Breast epithelium (tissue), 4 donors: ENCODE results near the gene COL8A1. TPM values are rescaled to one million over a fixed set of nuclear protein-coding genes. Genes with fewer than 3 reads are reported as not detected.

Experiments used
- DNase-seq, 2 donors: peaks; one replicate each; pipeline ENCODE4 v3.0.0-alpha.2; 2019; ENCODE audit warnings: low spot score in 2 of 2
- H3K27ac ChIP-seq, 2 donors: fragments of 200-600 bp; sonication (generic) in 1 of 2; one replicate each; pipeline ENCODE4 v1.5.1; 2016 to 2019; ENCODE audit warnings: mild to moderate bottlenecking in 1 of 2
- H3K27me3 ChIP-seq, 2 donors: fragments of 200-600 bp; sonication (generic) in 1 of 2; one replicate each; pipeline versions ENCODE4 v1.5.1 to v1.6.0; 2017 to 2019; ENCODE audit warnings: control low read depth in 1 of 2, mild to moderate bottlenecking in 1 of 2
- H3K36me3 ChIP-seq: fragments of 200-600 bp; one replicate; pipeline ENCODE4 v1.5.1; 2019
- H3K4me1 ChIP-seq, 2 donors: fragments of 200-600 bp; sonication (generic); one replicate each; pipeline ENCODE4 v1.5.1; 2016 to 2019; ENCODE audit warnings: control low read depth in 1 of 2
- H3K4me3 ChIP-seq, 3 donors: fragments of 200-600 bp; sonication (generic); 1 replicate in 2 of 3; 2 replicates in 1 of 3; pipeline ENCODE4 v1.5.1; 2016 to 2019; ENCODE audit warnings: mild to moderate bottlenecking in 3 of 3, moderate library complexity in 2 of 3
- H3K9me3 ChIP-seq, 2 donors: fragments of 200-600 bp; sonication (generic) in 1 of 2; one replicate each; pipeline ENCODE4 v1.5.1; 2016 to 2019; ENCODE audit warnings: control low read depth in 1 of 2
- CTCF ChIP-seq, 3 donors: fragments of 450-650 bp; IDR thresholded peaks; one replicate each; pipeline ENCODE4 v1.5.1; 2016 to 2017; ENCODE audit warnings: antibody characterized with exemption in 3 of 3, mild to moderate bottlenecking in 3 of 3, moderate library complexity in 3 of 3
- POLR2A ChIP-seq: fragments of 450-650 bp; IDR thresholded peaks from one replicate; pipeline ENCODE4 v1.6.1; 2016; ENCODE audit warnings: antibody characterized with exemption, mild to moderate bottlenecking, moderate library complexity
- POLR2AphosphoS5 ChIP-seq, 3 donors: sonication (generic); formaldehyde crosslinking; IDR thresholded peaks; one replicate each; pipeline ENCODE4 v1.6.1; 2017; ENCODE audit warnings: antibody characterized with exemption in 3 of 3
- intact Hi-C: fragments of 100-400 bp; cut with DNase I; formaldehyde crosslinking; loops from one replicate; pipeline ENCODE4 v1.15.1; 2023; ENCODE audit warnings: low total_unique reads
- total RNA-seq, 3 donors: library from RNA; depleted of rRNA; stranded (reverse); fragments of >200 nt; gene quantifications; one replicate each; pipeline ENCODE4 v1.1.0, GENCODE V29; 2016

The COL8A1 gene
- total RNA-seq, 3 donors from 2014 or later, result 9.2 to 43.6 (median 13.6) TPM

- no peak for DNase-seq
- Histone ChIP-seq H3K4me3 (no peak overlapping the region), H3K4me1 (no peaks in the 10 kb centered on the region), H3K9me3 (no peaks in the 10 kb centered on the region), H3K27me3 (no peaks in the 10 kb centered on the region), H3K27ac (no peak overlapping the region), H3K36me3 (no peaks in the 10 kb centered on the region)
- TF ChIP-seq POLR2A (no peak), POLR2AphosphoS5 (IDR thresholded peaks at IDR 0.05) (no peak), CTCF (IDR thresholded peaks at IDR 0.05) (no peak)
- intact Hi-C loops, result no loop called here
Measured at GRCh38 chr3:99625237-99625622, 13.2 kb upstream of the COL8A1 start.

- H3K36me3 ChIP-seq, result no peaks in the 10 kb centered on the region
- H3K4me1 ChIP-seq, result no peaks in the 10 kb centered on the region
- H3K4me3 ChIP-seq, result no peak overlapping the region
- DNase-seq, result no peak
- intact Hi-C loops, result no loop called here
- no peak overlapping the region for H3K27ac ChIP-seq
- H3K9me3 ChIP-seq, result no peaks in the 10 kb centered on the region
- H3K27me3 ChIP-seq, result no peaks in the 10 kb centered on the region
- no peak for TF ChIP-seq POLR2AphosphoS5 (IDR thresholded peaks at IDR 0.05)
- TF ChIP-seq CTCF (IDR thresholded peaks at IDR 0.05), result no peak
- TF ChIP-seq POLR2A, result no peak
Measured at GRCh38 chr3:99625643-99626416, 12.6 kb upstream of the COL8A1 start.

DNA sequence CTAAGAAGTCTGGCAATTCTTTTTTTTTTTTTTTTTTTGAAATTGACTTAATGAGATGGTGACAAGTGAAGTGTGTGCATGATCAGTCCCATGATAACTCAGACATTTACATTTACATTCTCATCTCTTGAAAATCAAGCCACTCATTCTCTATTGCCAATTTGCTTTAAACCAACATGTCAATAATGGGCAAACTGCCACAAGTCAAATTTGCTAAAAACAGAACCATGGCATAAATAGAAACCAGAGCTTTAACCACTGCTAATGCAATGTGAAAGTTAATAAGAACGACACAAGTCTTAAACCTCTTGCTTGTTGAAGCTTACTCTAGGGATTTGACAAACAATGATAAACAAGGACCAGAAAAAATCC is 12.0 kb upstream of the COL8A1 start:
- Histone ChIP-seq H3K27me3 (no peaks in the 10 kb centered on the region), H3K4me1 (no peaks in the 10 kb centered on the region), H3K4me3 (no peak overlapping the region), H3K9me3 (no peaks in the 10 kb centered on the region), H3K36me3 (no peaks in the 10 kb centered on the region), H3K27ac (no peak overlapping the region)
- intact Hi-C loops, result no loop called here
- no peak for DNase-seq
- TF ChIP-seq POLR2AphosphoS5 (IDR thresholded peaks at IDR 0.05) (no peak), POLR2A (no peak), CTCF (IDR thresholded peaks at IDR 0.05) (no peak)

DNA sequence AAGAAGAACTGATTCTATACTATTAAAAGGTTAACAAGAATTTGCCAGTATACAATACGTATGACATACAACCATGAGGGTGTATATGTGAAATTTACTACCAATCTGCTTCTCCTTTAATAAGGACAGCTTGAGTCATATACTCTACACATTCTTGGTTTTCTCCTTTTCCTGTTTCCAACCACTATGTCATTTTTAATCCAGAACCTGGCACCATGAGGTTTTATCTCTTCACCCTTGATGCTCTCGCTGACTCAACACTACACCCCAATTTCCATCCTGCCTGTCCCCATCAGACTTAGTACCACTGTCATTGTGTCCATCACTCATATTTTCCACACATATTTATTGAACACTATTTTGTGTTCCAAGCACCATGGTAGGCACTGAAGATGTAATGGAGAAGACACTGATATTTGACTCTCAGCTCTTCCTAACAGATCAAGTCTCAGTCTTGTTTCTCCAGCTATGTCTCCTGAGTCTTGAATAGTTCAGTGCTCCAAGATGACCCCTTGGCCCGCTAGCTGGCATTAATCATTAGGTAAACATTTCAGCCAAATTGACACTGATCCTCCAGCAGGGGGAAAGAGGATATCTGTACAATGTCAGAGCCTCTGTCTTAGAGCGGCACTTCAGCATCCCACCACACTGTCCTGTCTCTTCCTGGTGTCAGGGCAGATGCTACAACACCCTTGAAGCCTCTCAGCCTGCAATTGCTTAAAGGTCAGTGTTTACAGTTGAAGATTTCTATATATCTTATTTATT is 11.2 kb upstream of the COL8A1 start:
- H3K4me1 ChIP-seq, result no peaks in the 10 kb centered on the region
- no peaks in the 10 kb centered on the region for H3K27me3 ChIP-seq
- TF ChIP-seq POLR2A (no peak), CTCF (IDR thresholded peaks at IDR 0.05) (no peak), POLR2AphosphoS5 (IDR thresholded peaks at IDR 0.05) (no peak)
- no peaks in the 10 kb centered on the region for H3K9me3 ChIP-seq
- H3K36me3 ChIP-seq, result no peaks in the 10 kb centered on the region
- no peak overlapping the region for H3K27ac ChIP-seq
- intact Hi-C loops, result no loop called here
- H3K4me3 ChIP-seq, result no peak overlapping the region
- no peak for DNase-seq

GRCh38 chr3:99630815-99631214 is 7.6 kb upstream of the COL8A1 start:
- Histone ChIP-seq H3K4me1 (no peaks in the 10 kb centered on the region), H3K27me3 (peaks cover 0 to 13% of the 10 kb centered on the region in 2 donors), H3K27ac (no peak overlapping the region), H3K4me3 (no peak overlapping the region), H3K36me3 (no peaks in the 10 kb centered on the region), H3K9me3 (no peaks in the 10 kb centered on the region)
- intact Hi-C loops, result loop anchor here (2.0 kb wide), 1 partner anchor 48 kb away; no protein-coding TSS in a partner anchor
- no peak for DNase-seq
- TF ChIP-seq POLR2AphosphoS5 (IDR thresholded peaks at IDR 0.05) (no peak), CTCF (IDR thresholded peaks at IDR 0.05) (no peak), POLR2A (no peak)
